Measurements from ENCODE around the gene ZNF641. TPM values are rescaled to one million over a fixed set of nuclear protein-coding genes. Genes with fewer than 3 reads are reported as not detected.

ZNF641 gene
- total RNA-seq, 2 experiments from 2014 or later, result 10.6 to 11.8 TPM

GRCh38 chr12:48311313-48311712 is 39.4 kb downstream of the ZNF641 start:
- Histone ChIP-seq H3K4me3 (ENCODE audit: low read depth, low read length, poor library complexity, severe bottlenecking) (no peak overlapping the region), H3K4me2 (ENCODE audit: low read length) (no peak overlapping the region), H3K9me2 (ENCODE audit: insufficient read depth, low read length) (no peaks in the 10 kb centered on the region), H3K9me3 (ENCODE audit: low read length) (no peaks in the 10 kb centered on the region), H3K36me3 (ENCODE audit: insufficient read depth, low read length) (no peaks in the 10 kb centered on the region), H3K27ac (ENCODE audit: low read depth, low read length, poor library complexity, severe bottlenecking) (no peak overlapping the region), H4K20me1 (ENCODE audit: insufficient read depth, low read length) (no peaks in the 10 kb centered on the region), H3K4me1 (ENCODE audit: insufficient read depth, low read length, poor library complexity, severe bottlenecking) (no peaks in the 10 kb centered on the region), H3K79me2 (ENCODE audit: insufficient read depth, low read depth, low read length) (no peaks in the 10 kb centered on the region), H2AFZ (ENCODE audit: low read length) (no peak overlapping the region)
- POLR2A ChIA-PET, result no interaction called here
- no peak for DNase-seq (ENCODE audit: low spot score)
- intact Hi-C loops (cut with micrococcal nuclease; ENCODE audit: unreplicated experiment), result loop anchor here (10.0 kb wide), 1 partner anchor 303 kb away; no protein-coding TSS in a partner anchor
- CTCF ChIA-PET (ENCODE audit: unreplicated experiment), result no interaction called here
- TF ChIP-seq EZH2phosphoT487 (IDR thresholded peaks at IDR 0.05; ENCODE audit: borderline replicate concordance, low read depth, low read length) (no peak), CTCF (conservative IDR thresholded peaks at IDR 0.05; ENCODE audit: low read length) (no peak)
- no TSS peak for BruUV-seq (replicated peaks)

- Histone ChIP-seq H3K4me3 (ENCODE audit: low read depth, low read length, poor library complexity, severe bottlenecking) (no peak overlapping the region), H3K4me1 (ENCODE audit: insufficient read depth, low read length, poor library complexity, severe bottlenecking) (no peaks in the 10 kb centered on the region), H3K79me2 (ENCODE audit: insufficient read depth, low read depth, low read length) (no peaks in the 10 kb centered on the region), H3K27ac (ENCODE audit: low read depth, low read length, poor library complexity, severe bottlenecking) (no peak overlapping the region), H3K9me2 (ENCODE audit: insufficient read depth, low read length) (no peaks in the 10 kb centered on the region), H3K4me2 (ENCODE audit: low read length) (no peak overlapping the region), H3K9me3 (ENCODE audit: low read length) (no peaks in the 10 kb centered on the region), H2AFZ (ENCODE audit: low read length) (no peak overlapping the region), H4K20me1 (ENCODE audit: insufficient read depth, low read length) (no peaks in the 10 kb centered on the region), H3K36me3 (ENCODE audit: insufficient read depth, low read length) (no peaks in the 10 kb centered on the region)
- BruUV-seq (replicated peaks), result no TSS peak
- intact Hi-C loops (cut with micrococcal nuclease; ENCODE audit: unreplicated experiment), result no loop called here
- ChIA-PET POLR2A (no interaction called here), CTCF (ENCODE audit: unreplicated experiment) (no interaction called here)
- no peak for TF ChIP-seq CTCF (conservative IDR thresholded peaks at IDR 0.05; ENCODE audit: low read length)
- no peak for TF ChIP-seq EZH2phosphoT487 (IDR thresholded peaks at IDR 0.05; ENCODE audit: borderline replicate concordance, low read depth, low read length)
- DNase-seq (ENCODE audit: low spot score), result no peak
Observed at GRCh38 chr12:48307269-48307668, 43.5 kb downstream of the ZNF641 start.

- CTCF ChIA-PET (ENCODE audit: unreplicated experiment), result no interaction called here
- TF ChIP-seq CTCF (conservative IDR thresholded peaks at IDR 0.05; ENCODE audit: low read length), result no peak
- no peak for TF ChIP-seq EZH2phosphoT487 (IDR thresholded peaks at IDR 0.05; ENCODE audit: borderline replicate concordance, low read depth, low read length)
- POLR2A ChIA-PET, result no interaction called here
- no peaks in the 10 kb centered on the region for H3K9me3 ChIP-seq (ENCODE audit: low read length)
- no peak overlapping the region for H3K27ac ChIP-seq (ENCODE audit: low read depth, low read length, poor library complexity, severe bottlenecking)
- no peak overlapping the region for H3K4me2 ChIP-seq (ENCODE audit: low read length)
- BruUV-seq (replicated peaks), result no TSS peak
- no peaks in the 10 kb centered on the region for H3K79me2 ChIP-seq (ENCODE audit: insufficient read depth, low read depth, low read length)
- DNase-seq (ENCODE audit: low spot score), result no peak
- no peaks in the 10 kb centered on the region for H3K9me2 ChIP-seq (ENCODE audit: insufficient read depth, low read length)
- intact Hi-C loops (cut with micrococcal nuclease; ENCODE audit: unreplicated experiment), result no loop called here
- H4K20me1 ChIP-seq (ENCODE audit: insufficient read depth, low read length), result no peaks in the 10 kb centered on the region
- H3K4me3 ChIP-seq (ENCODE audit: low read depth, low read length, poor library complexity, severe bottlenecking), result no peak overlapping the region
- no peak overlapping the region for H2AFZ ChIP-seq (ENCODE audit: low read length)
- no peaks in the 10 kb centered on the region for H3K36me3 ChIP-seq (ENCODE audit: insufficient read depth, low read length)
- no peaks in the 10 kb centered on the region for H3K4me1 ChIP-seq (ENCODE audit: insufficient read depth, low read length, poor library complexity, severe bottlenecking)
Observed at GRCh38 chr12:48305190-48305589, 45.5 kb downstream of the ZNF641 start.
